HG03558 (cell line): ENCODE measurements around the gene WDR41.

Experiments used
- ATAC-seq: cut with Tn5 transposase; IDR thresholded peaks from one replicate; pipeline ENCODE4 v1.9.1; 2021; ENCODE audit warnings: moderate number of reproducible peaks; ENCODE audit not compliant: unreplicated experiment; ENCODE audit errors: extremely low read depth

The WDR41 gene

DNA sequence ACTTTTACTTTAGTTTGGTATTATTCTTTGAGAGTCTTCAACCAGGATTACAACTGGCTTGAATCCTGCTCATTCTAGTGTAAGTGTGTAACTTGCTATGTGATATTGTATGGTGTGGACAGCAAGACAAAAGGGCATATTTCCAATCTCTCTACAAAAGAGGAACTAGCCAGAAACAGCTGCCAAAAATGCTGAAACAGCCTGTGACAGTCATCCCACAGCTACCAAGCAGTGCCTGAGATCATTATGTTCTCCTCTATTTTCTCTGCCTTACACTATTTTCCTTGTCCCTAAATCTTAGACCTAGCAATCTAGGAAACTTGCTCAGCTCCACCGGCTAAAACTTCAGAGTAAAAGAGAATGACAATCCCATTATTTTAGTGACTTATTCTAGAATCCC lies 42.8 kb downstream of the WDR41 start:
- ATAC-seq, result no peak

DNA sequence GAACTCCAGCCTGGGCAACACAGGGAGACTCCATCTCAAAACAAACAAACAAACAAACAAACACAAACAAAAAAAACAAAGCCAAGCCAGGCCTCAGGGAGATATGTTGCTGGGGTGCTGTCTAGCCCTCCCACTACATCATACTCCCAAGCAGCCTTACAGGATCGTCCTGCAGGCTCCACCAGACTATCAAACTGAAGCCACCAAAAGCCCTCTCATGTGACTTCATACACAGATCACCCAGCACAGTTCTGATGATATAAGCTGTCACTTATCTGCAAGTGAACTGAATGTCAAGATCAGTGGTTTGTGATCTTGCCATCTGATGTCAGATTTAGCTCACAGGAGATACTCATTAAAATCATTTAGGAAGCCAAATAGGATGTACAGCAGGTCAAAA lies 43.3 kb downstream of the WDR41 start:
- ATAC-seq, result no peak

DNA sequence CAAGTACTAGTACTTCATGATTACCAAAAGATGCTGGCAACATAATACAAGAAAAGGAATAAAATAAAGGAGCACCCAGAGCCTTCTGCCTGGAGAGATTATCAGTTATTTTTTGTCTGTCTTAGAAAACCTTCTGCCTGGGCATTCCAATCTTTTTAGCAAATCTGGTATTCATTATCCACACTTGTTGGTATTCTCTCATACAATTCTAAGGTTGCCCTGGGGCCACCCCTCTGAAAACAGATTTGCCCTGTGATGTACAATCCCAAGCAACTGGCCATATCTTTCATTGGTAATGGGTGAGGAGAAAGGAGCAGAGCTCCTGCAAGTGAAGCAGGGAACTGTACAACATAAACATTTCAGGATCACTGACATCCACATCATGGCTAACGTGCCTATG lies 47.8 kb downstream of the WDR41 start:
- no peak for ATAC-seq

DNA sequence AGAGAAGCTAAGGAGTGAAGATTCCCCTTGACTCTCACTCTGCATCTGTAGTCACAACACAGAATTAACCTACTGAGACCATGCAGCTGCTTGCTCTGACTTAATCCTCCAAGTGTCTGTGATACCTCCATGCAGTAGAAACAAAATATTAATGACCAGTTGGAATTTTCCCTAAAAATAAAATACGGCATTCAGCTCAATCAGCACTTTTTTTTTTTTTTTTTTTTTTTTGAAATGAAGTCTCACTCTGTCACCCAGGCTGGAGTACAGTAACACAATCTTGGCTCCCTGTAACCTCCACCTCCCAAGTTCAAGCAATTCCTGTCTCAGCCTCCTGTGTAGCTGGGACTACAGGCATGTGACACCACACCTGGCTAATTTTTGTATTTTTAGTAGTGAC lies 48.4 kb downstream of the WDR41 start:
- no peak for ATAC-seq

DNA sequence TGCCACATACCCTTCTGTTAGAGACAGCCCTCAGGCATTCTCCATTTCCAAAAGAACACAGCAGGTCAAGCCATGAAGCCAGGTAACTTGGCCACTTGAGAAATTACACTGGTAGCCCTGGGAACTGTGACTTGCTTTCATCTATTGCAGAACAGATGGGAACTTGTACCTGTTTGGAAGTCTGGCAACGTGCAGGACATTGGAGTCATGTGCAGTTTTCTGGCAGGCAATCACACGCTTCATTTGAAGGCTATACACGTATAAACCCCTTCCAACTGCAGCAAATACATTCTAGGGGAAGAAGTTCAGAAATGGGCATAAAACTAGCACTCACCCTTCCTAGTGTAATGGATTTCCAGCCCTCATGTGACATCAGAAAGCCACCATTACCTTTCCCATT lies 54.0 kb downstream of the WDR41 start:
- ATAC-seq, result no peak

DNA sequence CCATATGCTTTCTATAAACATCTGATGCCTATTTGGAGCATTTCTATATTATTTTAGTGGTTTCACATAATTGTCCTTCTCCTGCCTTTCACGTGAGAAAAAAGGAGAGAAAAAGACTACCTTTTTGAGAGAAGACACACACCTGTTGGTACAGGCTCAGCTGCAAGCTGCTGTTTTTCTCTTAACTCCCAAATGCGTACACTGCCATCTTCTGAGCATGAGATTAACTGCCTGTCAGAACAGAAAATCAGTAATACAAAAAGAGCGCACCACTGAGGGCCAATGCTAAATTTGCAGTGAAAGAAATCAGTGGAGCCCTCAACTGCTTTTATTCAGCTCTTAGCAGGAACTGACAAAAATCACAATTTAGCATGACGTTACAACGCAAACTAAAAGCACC lies 54.9 kb downstream of the WDR41 start:
- ATAC-seq, result no peak

DNA sequence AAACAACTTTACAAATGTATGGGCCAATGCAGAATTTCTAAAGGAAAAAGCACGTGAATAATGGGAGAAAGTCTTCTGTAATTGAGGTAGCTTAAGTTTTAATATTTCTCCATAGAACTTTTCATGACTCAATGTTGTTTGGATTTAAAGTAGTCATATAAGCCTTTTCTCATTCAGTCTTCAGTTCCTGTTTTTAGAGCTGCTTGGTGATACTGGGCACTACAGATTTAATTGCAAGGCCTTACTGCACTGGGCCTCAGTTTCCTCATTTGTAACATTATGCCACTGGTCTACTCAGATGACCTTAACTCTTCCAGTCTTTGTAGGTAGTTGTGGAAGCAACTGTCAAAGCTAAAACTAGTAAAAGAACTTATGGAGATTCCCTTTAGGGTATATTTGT lies 60.4 kb downstream of the WDR41 start:
- no peak for ATAC-seq

DNA sequence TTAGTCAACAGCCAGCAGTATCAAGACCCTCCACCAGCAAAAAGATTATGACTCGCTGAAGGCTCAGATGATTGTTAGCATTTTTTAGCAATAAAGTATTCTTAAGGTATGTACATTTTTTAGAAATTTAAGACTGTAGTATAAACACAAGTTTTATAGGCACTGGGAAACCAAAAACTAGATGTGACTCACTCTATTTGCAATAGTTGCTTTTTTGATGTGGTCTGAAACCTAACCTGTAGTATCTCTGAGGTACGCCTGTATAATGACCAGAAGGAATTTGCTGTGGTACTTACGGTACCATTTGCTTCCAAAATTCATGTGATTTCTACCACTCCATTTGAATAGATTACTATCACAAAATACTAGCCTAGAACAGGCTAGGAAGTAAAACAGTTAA lies 60.8 kb downstream of the WDR41 start:
- ATAC-seq, result no peak

DNA sequence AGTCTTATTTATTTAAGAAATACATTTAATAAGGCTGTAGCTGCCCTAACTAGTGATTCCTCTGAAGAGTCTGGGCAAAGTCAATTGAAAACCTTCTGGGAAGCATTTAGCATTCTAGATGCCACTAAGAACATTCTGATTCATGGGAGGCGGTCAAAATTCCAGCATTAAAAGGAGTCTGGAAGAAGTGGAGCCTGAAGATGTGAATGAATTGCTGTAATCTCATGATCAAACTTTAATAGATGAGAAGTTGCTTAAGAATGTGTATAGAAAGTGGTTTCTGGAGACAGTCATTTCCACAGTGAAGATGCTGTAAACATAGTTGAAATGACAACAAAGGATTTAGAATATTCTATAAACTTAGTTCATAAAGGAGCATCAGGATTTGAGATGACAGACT lies 61.4 kb downstream of the WDR41 start:
- ATAC-seq, result no peak

DNA sequence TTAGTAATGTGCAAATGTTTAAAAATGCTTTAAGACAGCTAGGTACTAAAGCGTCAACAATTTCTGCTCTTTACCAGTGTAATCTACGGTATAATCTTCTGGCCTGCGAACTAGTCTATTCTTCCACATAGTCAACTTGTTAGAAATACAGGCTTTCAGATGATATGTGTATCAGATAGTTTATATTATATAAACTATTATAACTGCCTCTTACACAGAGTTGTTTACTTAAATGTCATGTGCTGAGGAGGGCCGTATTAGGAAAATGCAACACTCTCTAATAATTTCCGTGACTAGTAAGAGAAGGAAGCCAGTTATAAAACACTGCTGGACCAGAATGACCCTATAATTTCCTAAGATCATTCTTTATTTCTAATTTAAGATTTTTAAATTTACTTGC lies 63.6 kb downstream of the WDR41 start:
- ATAC-seq, result no peak

DNA sequence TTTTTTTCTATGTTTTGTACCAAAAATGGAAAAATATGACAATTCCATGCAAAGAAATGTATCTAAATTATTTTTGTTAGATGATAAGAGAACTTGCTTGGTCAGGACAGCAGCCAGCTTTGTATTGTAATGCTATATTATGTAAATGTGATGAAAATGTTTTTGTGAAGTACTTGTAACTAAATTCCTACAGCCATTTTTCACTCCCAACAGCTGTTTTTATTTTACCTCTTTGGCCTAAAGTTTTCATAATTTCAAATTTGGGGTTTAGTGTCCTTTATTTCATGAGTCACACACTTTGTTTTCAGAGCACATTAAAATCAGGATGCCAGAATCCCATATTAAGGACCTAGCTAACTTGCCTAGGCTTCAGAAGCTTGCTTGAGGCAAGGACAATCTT lies 64.1 kb downstream of the WDR41 start:
- ATAC-seq, result no peak

DNA sequence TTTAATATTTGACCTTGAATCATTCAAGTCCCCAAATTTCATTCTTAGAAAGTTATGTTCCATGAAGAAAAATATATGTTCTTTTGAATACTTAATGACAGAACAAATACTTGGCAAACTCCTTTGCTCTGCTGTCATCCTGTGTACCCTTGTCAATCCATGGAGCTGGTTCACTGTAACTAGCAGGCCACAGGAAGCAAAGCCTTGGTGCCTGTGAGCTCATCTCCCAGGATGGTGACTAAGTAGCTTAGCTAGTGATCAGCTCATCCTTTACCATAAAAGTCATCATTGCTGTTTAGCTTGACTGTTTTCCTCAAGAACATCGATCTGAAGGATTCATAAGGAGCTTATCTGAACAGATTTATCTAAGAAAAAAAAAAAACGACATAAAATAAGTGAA lies 65.4 kb downstream of the WDR41 start:
- ATAC-seq, result no peak

DNA sequence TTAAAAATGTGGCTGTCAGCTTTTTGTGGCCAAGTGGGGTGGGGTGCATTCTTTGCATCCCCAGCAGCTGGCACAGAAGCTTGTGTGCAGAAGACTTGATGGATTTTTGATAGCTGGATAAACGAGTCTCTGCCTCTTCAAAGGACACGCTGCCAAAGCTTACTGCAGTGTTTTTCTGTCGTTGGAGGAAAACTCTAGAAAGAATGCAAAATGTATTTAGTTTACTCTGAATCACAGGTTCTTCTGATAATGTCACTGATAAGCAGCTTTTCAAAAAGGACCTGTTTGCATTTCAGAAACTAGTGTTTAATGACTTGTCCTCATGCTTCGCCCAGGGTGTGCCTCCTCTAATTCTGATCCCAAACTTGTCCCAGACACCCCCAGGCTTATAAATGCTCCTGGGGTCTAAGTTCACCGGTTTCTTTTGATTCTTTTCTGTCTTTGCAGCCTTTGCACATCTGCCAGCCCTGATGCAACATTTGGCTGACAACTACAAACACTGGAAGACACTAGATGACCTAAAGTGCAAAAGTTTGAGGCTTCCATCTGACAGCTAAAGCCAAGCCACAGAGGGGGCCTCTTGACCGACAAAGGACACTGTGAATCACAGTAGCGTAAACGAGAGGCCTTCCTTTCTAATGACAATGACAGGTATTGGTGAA lies 66.0 kb downstream of the WDR41 start:
- no peak for ATAC-seq

DNA sequence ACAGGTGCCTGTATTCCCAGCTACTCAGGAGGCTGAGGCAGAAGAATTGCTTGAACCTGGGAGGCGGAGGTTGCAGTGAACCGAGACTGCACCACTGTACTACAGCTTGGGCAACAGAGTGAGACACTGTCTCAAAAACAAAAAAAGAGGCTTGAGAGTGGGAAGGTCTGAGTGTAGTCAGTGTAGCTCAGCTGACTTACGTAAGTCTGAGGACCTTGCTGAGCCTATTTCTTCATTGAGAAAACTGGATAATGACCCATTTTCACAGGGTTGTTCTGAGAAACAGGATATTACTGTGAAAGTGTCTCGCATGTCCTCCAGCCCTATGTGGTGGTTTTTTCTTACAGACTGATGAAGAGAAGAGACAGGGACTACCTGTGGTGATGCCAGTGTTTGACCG lies 66.7 kb downstream of the WDR41 start:
- no peak for ATAC-seq

DNA sequence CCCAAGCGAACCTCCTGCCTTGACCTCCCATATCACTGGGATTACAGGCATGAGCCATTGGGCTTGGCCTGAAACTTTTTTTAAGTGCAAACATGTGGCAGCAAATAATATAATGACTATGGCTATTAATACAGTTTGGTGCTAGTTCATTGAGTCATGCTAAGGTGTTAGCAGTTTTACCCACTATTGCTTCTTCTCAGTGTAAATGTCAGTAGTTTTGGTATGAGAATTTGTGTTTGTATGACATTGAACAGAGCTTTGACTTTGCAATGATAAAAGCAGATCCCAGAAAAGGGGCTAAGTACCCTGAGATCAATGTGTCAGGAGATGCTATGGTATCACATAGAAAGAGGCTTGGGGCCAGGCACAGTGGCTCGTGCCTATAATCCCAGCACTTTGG lies 67.2 kb downstream of the WDR41 start:
- no peak for ATAC-seq

DNA sequence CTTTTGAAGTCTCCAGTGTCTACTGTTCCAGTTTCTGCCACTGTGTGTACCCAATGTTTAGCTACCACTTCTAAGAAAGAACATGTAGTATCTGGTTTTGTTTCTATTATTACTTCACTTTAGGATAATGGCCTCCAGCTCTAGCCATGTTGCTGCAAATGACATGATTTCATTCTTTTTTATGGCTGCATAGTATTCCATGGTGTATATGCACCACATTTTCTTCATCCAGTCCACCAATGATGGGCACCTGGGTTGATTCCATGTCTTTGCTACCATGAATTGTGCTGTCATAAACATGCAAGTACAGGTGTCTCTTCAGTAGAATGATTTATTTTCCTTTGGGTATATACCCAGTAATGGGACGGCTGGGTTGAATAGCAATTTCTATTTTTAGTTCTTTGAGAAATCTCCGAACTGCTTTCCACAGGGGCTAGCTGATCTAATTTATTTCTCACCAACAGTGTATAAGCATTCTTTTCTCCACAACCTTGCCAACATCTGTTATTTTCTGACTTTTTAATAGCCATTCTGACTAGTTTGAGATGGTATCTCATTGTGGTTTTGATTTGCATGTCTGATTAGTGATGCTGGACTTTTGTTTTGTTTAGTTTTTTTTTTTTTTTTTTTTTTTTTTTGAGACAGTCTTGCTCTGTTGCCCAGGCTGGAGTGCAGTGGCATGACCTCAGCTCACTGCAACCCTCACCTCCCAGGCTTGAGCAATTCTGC lies 68.9 kb downstream of the WDR41 start:
- ATAC-seq, result no peak

DNA sequence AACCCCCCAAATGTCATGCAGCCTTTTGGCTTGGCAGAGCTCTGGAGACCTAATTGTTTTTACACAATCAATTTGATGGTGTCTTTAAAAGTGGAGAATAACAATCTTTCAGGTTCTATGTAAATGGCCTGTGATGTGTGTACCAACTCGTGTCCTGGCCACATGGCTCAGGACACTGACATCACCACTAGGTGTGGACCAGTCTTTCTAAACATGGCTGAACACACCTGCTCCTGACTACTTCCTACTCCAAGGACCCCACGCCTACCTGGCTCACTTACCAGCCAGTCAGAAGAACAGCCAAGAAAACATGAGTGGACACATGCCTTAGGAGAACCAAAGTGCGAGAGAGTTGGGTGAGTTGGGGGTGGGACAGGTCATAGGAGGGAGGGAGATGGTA lies 71.2 kb downstream of the WDR41 start:
- ATAC-seq, result no peak

DNA sequence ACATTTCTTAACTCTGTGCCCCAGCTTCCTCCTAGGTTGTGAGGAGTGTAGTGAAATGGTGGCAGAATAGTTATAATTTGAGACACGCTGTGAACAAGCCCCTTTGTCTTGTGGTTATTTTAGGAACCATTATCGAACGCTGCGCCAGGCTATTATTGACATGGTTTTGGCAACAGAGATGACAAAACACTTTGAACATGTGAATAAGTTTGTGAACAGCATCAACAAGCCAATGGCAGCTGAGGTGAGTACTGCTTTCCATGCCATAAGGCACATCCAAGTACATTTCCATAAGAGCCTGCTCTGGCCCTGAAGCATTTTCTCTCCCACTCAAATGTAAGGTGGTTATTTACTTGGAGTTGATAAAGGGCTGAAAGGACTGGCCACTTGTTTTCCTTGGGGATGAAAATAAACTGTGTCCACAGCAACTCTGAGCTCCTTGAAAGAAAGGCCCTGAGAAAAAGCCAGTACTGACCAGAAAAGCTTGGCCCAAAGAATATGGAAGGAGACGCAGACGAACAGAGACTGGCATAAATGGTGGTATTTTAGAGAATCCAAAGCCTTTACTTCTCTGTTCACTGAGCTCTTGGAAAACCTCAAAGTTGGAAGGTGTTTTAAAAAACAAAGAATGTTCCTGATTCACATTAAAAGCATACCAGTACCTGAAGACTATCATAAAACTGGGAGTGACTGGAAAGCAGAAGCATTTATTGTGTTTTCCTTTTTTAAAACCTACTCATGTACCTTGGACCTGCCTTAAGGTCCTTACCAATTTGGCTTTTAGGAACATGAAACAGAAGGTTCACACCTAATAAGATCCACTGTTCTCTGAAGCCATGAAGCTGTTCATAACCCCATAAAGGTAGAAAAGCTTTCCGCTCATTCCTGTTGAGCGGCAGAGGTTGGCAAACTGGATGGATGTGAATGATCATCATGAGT lies 72.2 kb downstream of the WDR41 start:
- ATAC-seq, result no peak

DNA sequence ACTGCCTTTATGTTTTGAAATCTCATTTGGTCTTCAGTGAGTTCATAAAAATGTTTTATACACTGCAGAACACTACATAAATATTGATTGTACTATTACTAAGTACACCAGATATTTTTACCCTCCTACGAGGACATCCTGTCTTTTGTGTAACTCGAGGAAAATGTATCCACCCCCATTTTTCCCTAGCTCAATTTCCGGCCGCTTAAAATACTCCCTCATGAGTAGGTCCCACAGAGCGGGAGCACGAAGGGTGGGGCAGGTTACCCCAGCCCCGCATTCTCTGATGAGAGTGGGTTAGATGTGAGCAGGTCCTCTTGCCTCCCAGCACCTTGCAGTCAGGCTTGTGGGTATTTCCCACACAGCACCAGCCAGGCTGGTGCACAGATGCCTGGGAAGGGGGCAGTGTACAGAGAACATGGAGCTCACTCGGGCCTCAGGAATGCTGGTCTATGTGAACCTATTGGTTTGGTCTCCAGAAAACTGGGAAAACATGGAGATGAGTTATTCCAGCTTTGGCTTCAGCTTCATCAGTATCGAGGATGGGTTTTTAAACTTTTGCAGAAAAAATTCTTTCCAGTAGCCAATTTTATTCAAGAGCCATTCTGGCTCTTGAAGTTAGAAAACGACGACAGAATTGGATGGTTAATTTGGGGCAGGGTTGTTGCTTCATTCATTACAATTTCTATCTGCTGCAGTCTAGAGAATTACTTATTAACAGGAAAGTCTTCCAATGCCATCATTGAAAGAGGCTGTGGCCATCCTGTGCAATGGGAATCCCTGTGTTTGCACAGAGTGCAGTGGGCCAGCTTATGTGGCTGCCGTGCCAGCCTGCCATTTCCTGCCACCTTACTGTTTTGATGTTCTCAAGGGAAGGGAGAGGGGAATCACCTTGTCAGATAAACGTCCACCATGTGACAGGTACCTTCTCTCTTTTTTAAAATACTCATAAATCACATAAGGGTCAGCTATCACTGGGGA lies 73.2 kb downstream of the WDR41 start:
- ATAC-seq, result no peak

DNA sequence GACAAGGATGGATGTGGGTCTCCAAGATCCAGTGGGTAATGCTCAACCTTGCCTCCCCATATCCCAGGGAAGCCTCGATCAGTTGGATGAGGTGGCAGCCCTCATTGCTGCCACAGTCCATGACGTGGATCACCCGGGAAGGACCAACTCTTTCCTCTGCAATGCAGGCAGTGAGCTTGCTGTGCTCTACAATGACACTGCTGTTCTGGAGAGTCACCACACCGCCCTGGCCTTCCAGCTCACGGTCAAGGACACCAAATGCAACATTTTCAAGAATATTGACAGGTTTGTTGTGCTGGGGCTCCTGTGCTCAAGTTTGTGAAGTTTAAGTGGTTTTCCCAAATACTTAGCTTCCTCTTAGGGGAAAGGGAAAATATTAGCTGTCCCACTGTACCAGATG lies 74.0 kb downstream of the WDR41 start:
- no peak for ATAC-seq
